H9 (cell line): ENCODE results near the gene FAM53A. TPM values are rescaled to one million over a fixed set of nuclear protein-coding genes. Genes with fewer than 3 reads are reported as not detected.

Experiments used
- DNase-seq: peaks from one replicate; pipeline ENCODE4 v3.0.0-alpha.2; 2017
- H2AFZ ChIP-seq: one replicate; pipeline ENCODE4 v1.6.1; 2013; ENCODE audit warnings: mild to moderate bottlenecking, low read length, control low read depth, moderate library complexity
- H2AK5ac ChIP-seq: 2 replicates; pipeline ENCODE4 v1.6.1; 2013; ENCODE audit warnings: low read length, control low read depth, mixed read lengths; ENCODE audit not compliant: insufficient read length
- H2BK120ac ChIP-seq: one replicate; pipeline ENCODE4 v1.6.1; 2013; ENCODE audit warnings: low read depth, mild to moderate bottlenecking, low read length, control low read depth, inconsistent platforms; ENCODE audit not compliant: poor library complexity, severe bottlenecking
- H2BK12ac ChIP-seq: 2 replicates; pipeline ENCODE4 v1.6.1; 2013; ENCODE audit warnings: low read length, control low read depth, mixed read lengths, low read depth; ENCODE audit not compliant: insufficient read length
- H2BK15ac ChIP-seq: 2 replicates; pipeline ENCODE4 v1.6.1; 2013; ENCODE audit warnings: low read depth, low read length, control low read depth
- H2BK20ac ChIP-seq: one replicate; pipeline ENCODE4 v1.6.1; 2013; ENCODE audit warnings: low read depth, mild to moderate bottlenecking, low read length, control low read depth, inconsistent platforms; ENCODE audit not compliant: poor library complexity, severe bottlenecking
- H2BK5ac ChIP-seq: 2 replicates; pipeline ENCODE4 v1.6.1; 2013; ENCODE audit warnings: low read length, control low read depth, mixed read lengths; ENCODE audit not compliant: insufficient read length
- H3K14ac ChIP-seq: 2 replicates; pipeline ENCODE4 v1.6.1; 2013; ENCODE audit warnings: low read length, control low read depth; ENCODE audit not compliant: insufficient read depth
- H3K18ac ChIP-seq: 2 replicates; pipeline ENCODE4 v1.6.1; 2013; ENCODE audit warnings: low read depth, mild to moderate bottlenecking, mixed read lengths, low read length, control low read depth; ENCODE audit not compliant: insufficient read length
- H3K23ac ChIP-seq: 2 replicates; pipeline ENCODE4 v1.6.1; 2013; ENCODE audit warnings: low read length, control low read depth, mixed read lengths, low read depth; ENCODE audit not compliant: insufficient read length
- H3K23me2 ChIP-seq: 2 replicates; pipeline ENCODE4 v1.6.1; 2013; ENCODE audit warnings: low read depth, mild to moderate bottlenecking, mixed read lengths, low read length, control low read depth; ENCODE audit not compliant: insufficient read length, poor library complexity, severe bottlenecking
- H3K27ac ChIP-seq: 2 replicates; pipeline ENCODE4 v1.5.1; 2013; ENCODE audit warnings: low read length, control low read depth, mixed read lengths, low read depth; ENCODE audit not compliant: insufficient read length
- H3K27me3 ChIP-seq: 2 replicates; pipeline ENCODE4 v1.6.1; 2013; ENCODE audit warnings: low read length, control low read depth, inconsistent platforms; ENCODE audit not compliant: insufficient read depth
- H3K4ac ChIP-seq: 2 replicates; pipeline ENCODE4 v1.6.1; 2013; ENCODE audit warnings: low read depth, mild to moderate bottlenecking, control low read depth, inconsistent platforms, low read length, moderate library complexity
- H3K4me1 ChIP-seq: 2 replicates; pipeline ENCODE4 v1.6.1; 2013; ENCODE audit warnings: low read length, control low read depth, inconsistent platforms; ENCODE audit not compliant: insufficient read depth
- H3K4me2 ChIP-seq: 2 replicates; pipeline ENCODE4 v1.6.1; 2013; ENCODE audit warnings: low read length, control low read depth, mixed read lengths; ENCODE audit not compliant: insufficient read length, insufficient read depth
- H3K56ac ChIP-seq: 2 replicates; pipeline ENCODE4 v1.6.1; 2013; ENCODE audit warnings: low read depth, mild to moderate bottlenecking, mixed read lengths, low read length, control low read depth; ENCODE audit not compliant: insufficient read length
- H3K79me1 ChIP-seq: 2 replicates; pipeline ENCODE4 v1.6.1; 2013; ENCODE audit warnings: low read depth, mild to moderate bottlenecking, moderate library complexity, low read length, control low read depth, inconsistent platforms; ENCODE audit not compliant: insufficient read depth, poor library complexity, severe bottlenecking
- H3K79me2 ChIP-seq: 2 replicates; pipeline ENCODE4 v1.6.1; 2013; ENCODE audit warnings: low read length, control low read depth, inconsistent platforms; ENCODE audit not compliant: insufficient read depth
- H3K9ac ChIP-seq: 2 replicates; pipeline ENCODE4 v1.6.1; 2013; ENCODE audit warnings: low read length, control low read depth, mixed read lengths; ENCODE audit not compliant: insufficient read length; ENCODE audit errors: extremely low read depth
- H3K9me3 ChIP-seq: one replicate; pipeline ENCODE4 v1.6.1; 2013; ENCODE audit warnings: low read depth, low read length, inconsistent platforms; ENCODE audit not compliant: control insufficient read depth
- H3T11ph ChIP-seq: one replicate; pipeline ENCODE4 v1.6.1; 2013; ENCODE audit warnings: mild to moderate bottlenecking, low read length, control low read depth, inconsistent platforms
- H4K20me1 ChIP-seq: one replicate; pipeline ENCODE4 v1.6.1; 2013; ENCODE audit not compliant: control insufficient read depth, insufficient read length, insufficient read depth
- H4K5ac ChIP-seq: 2 replicates; pipeline ENCODE4 v1.6.1; 2013; ENCODE audit warnings: low read depth, mild to moderate bottlenecking, mixed read lengths, low read length, control low read depth; ENCODE audit not compliant: insufficient read length
- H4K8ac ChIP-seq: replicated peaks from 2 replicates; pipeline ENCODE4 v1.6.1; 2013; ENCODE audit warnings: low read length, control low read depth, mixed read lengths, low read depth; ENCODE audit not compliant: insufficient read length
- H4K91ac ChIP-seq: 2 replicates; pipeline ENCODE4 v1.6.1; 2013; ENCODE audit warnings: low read depth, mild to moderate bottlenecking, moderate library complexity, mixed read lengths, low read length, control low read depth; ENCODE audit not compliant: insufficient read length
- H3K27ac Mint-ChIP-seq, 3 experiments: 2 replicates in 2 of 3; 3 replicates in 1 of 3; pipeline ENCODE4 v1.8.0; 2020 to 2021; ENCODE audit warnings: mixed read lengths in 3 of 3, mild to moderate bottlenecking in 1 of 3, moderate library complexity in 1 of 3
- H3K27me3 Mint-ChIP-seq: 2 replicates; pipeline ENCODE4 v1.8.0; 2021; ENCODE audit warnings: low read depth, mild to moderate bottlenecking, moderate library complexity, mixed read lengths
- H3K36me3 Mint-ChIP-seq, 3 experiments: 2 replicates in 2 of 3; 3 replicates in 1 of 3; pipeline ENCODE4 v1.8.0; 2020 to 2021; ENCODE audit warnings: low read depth in 3 of 3, mixed read lengths in 3 of 3; ENCODE audit not compliant: insufficient read depth in 1 of 3
- H3K4me1 Mint-ChIP-seq, 2 experiments: 2 replicates each; pipeline ENCODE4 v1.8.0; 2020; ENCODE audit warnings: mixed read lengths in 2 of 2
- H3K4me3 Mint-ChIP-seq, 2 experiments: 2 replicates in 1 of 2; 3 replicates in 1 of 2; pipeline ENCODE4 v1.8.0; 2020 to 2021; ENCODE audit warnings: mild to moderate bottlenecking in 2 of 2, mixed read lengths in 2 of 2, moderate library complexity in 1 of 2
- H3K9me3 Mint-ChIP-seq, 2 experiments: 2 replicates in 1 of 2; 3 replicates in 1 of 2; pipeline ENCODE4 v1.8.0; 2020; ENCODE audit warnings: mild to moderate bottlenecking in 2 of 2, mixed read lengths in 2 of 2, moderate library complexity in 1 of 2
- CTCF ChIP-seq: fragments of 200-600 bp; sonication (generic); conservative IDR thresholded peaks from 3 replicates; pipeline ENCODE4 v1.8.0; 2021; ENCODE audit warnings: antibody characterized with exemption, mild to moderate bottlenecking
- WGBS: extraction: QIAGEN DNeasy Blood & Tissue Kit; methylation state at CpG from one replicate; pipeline ENCODE4 v1.1.7; 2013; ENCODE audit warnings: missing lambda C conversion rate, low lambda C conversion rate, mixed read lengths; ENCODE audit not compliant: insufficient read length; ENCODE audit errors: extremely low coverage; 5-methylcytosine and 5-hydroxymethylcytosine counted together
- total RNA-seq: library from RNA; stranded (reverse); gene quantifications from 2 replicates; pipeline ENCODE4 v1.2.1, GENCODE V29; 2021

The FAM53A gene
- total RNA-seq, 1 experiment from 2014 or later: 2.4 TPM

- Mint-ChIP-seq H3K4me1 (peaks cover 7 to 11% of the 10 kb centered on the region in 2 experiments; a peak in 3 of 4 replicates), H3K9me3 (no peaks in the 10 kb centered on the region; a peak in 1 of 5 replicates), H3K27ac (peak overlapping the region in 2 of 3 experiments; percentile 80 to 82; a peak in 3 of 7 replicates), H3K4me3 (no peak overlapping the region), H3K36me3 (no peaks in the 10 kb centered on the region), H3K27me3 (no peaks in the 10 kb centered on the region)
- no peak overlapping the region for H4K5ac ChIP-seq
- no peak overlapping the region for H2BK20ac ChIP-seq
- H2BK120ac ChIP-seq: no peak overlapping the region
- no peak overlapping the region for H2AFZ ChIP-seq
- no peak overlapping the region for H2BK15ac ChIP-seq
- H3K23me2 ChIP-seq: no peaks in the 10 kb centered on the region
- H3K79me2 ChIP-seq: no peaks in the 10 kb centered on the region
- no peak overlapping the region for H3K14ac ChIP-seq
- H3K18ac ChIP-seq: no peak overlapping the region
- H3K9ac ChIP-seq: no peak overlapping the region
- H3K4me1 ChIP-seq: no peaks in the 10 kb centered on the region
- H3K4ac ChIP-seq: no peak overlapping the region
- H3K23ac ChIP-seq: no peak overlapping the region
- no peak for DNase-seq
- H3K56ac ChIP-seq: no peak overlapping the region
- H4K20me1 ChIP-seq: no peaks in the 10 kb centered on the region
- H4K91ac ChIP-seq: no peak overlapping the region
- no peak overlapping the region for H2BK12ac ChIP-seq
- H2BK5ac ChIP-seq: no peak overlapping the region
- H3K27ac ChIP-seq: no peak overlapping the region
- no peaks in the 10 kb centered on the region for H3K27me3 ChIP-seq
- WGBS: no CpG with 5 or more reads among the region's 14 CpGs
- no peak overlapping the region for H3K4me2 ChIP-seq
- H3K79me1 ChIP-seq: no peaks in the 10 kb centered on the region
- peak; percentile 14; the same call in 1 of the 3 replicates for TF ChIP-seq CTCF
- no peaks in the 10 kb centered on the region for H3K9me3 ChIP-seq
- no peak overlapping the region for H4K8ac ChIP-seq
- no peak overlapping the region for H3T11ph ChIP-seq
- no peak overlapping the region for H2AK5ac ChIP-seq
Observed at GRCh38 chr4:1661695-1662094, 22.4 kb downstream of the FAM53A start.
